Measurements from ENCODE around the gene NKX1-2.

- peak; percentile 15; the same call in 1 of the 2 replicates for TF ChIP-seq CTCF (IDR thresholded peaks at IDR 0.05; ENCODE audit: low read length)
- TF ChIP-seq EZH2 (IDR thresholded peaks at IDR 0.05; ENCODE audit: borderline replicate concordance, low read length): no peak
Measured at GRCh38 chr10:124418726-124419501, 30.9 kb downstream of the NKX1-2 start, which contains the start of gene OAT.

Data from OCI-LY1 (cell line).